Hepatocyte (in vitro differentiated cells): Measurements from ENCODE around the gene NOP56. TPM values are rescaled to one million over a fixed set of nuclear protein-coding genes. Genes with fewer than 3 reads are reported as not detected.

ENCODE experiments used
- DNase-seq: peaks from one replicate; pipeline ENCODE4 v3.0.0-alpha.2; 2016; ENCODE audit warnings: low spot score
- H2AFZ ChIP-seq: fragments of 200-600 bp; sonication (generic); 2 replicates; pipeline ENCODE4 v1.6.0; 2016; ENCODE audit warnings: antibody characterized with exemption, mild to moderate bottlenecking
- H3K27ac ChIP-seq: fragments of 200-600 bp; sonication (generic); 2 replicates; pipeline ENCODE4 v1.5.1; 2016; ENCODE audit warnings: mild to moderate bottlenecking
- H3K27me3 ChIP-seq: fragments of 200-600 bp; sonication (generic); 2 replicates; pipeline ENCODE4 v1.6.1; 2016
- H3K36me3 ChIP-seq: fragments of 200-600 bp; sonication (generic); replicated peaks from 2 replicates; pipeline ENCODE4 v1.5.1; 2016; ENCODE audit warnings: low read depth; ENCODE audit not compliant: insufficient read depth
- H3K4me1 ChIP-seq: fragments of 200-600 bp; sonication (generic); 2 replicates; pipeline ENCODE4 v1.5.1; 2016; ENCODE audit warnings: mild to moderate bottlenecking, moderate library complexity; ENCODE audit not compliant: insufficient read depth
- H3K4me2 ChIP-seq: fragments of 200-600 bp; sonication (generic); 2 replicates; pipeline ENCODE4 v1.6.0; 2016
- H3K4me3 ChIP-seq: fragments of 200-600 bp; sonication (generic); 2 replicates; pipeline ENCODE4 v1.5.1; 2016; ENCODE audit warnings: mild to moderate bottlenecking
- H3K79me2 ChIP-seq: fragments of 200-600 bp; sonication (generic); 2 replicates; pipeline ENCODE4 v1.6.0; 2017; ENCODE audit warnings: mild to moderate bottlenecking
- H3K9me2 ChIP-seq: fragments of 200-600 bp; sonication (generic); replicated peaks from 2 replicates; pipeline ENCODE4 v1.6.0; 2017; ENCODE audit warnings: mild to moderate bottlenecking; ENCODE audit not compliant: insufficient read depth
- H3K9me3 ChIP-seq: fragments of 200-600 bp; sonication (generic); 2 replicates; pipeline ENCODE4 v1.5.1; 2016; ENCODE audit warnings: low read depth, mild to moderate bottlenecking
- H4K20me1 ChIP-seq: fragments of 200-600 bp; sonication (generic); 2 replicates; pipeline ENCODE4 v1.6.0; 2016; ENCODE audit warnings: mild to moderate bottlenecking; ENCODE audit not compliant: insufficient read depth, poor library complexity, severe bottlenecking
- EZH2 ChIP-seq: fragments of 200-600 bp; sonication (generic); IDR thresholded peaks from 2 replicates; pipeline ENCODE4 v1.6.1; 2016; ENCODE audit warnings: antibody characterized with exemption, mild to moderate bottlenecking, borderline replicate concordance
- EZH2phosphoT487 ChIP-seq: fragments of 200-600 bp; sonication (generic); IDR thresholded peaks from one replicate; pipeline ENCODE4 v1.6.1; 2018; ENCODE audit warnings: antibody characterized with exemption, mild to moderate bottlenecking, low read depth, moderate library complexity; ENCODE audit not compliant: unreplicated experiment, severe bottlenecking
- WGBS: methylation state at CpG from one replicate; pipeline ENCODE4 v1.1.6; 2016; ENCODE audit warnings: low lambda C conversion rate; ENCODE audit errors: missing lambda C conversion rate; 5-methylcytosine and 5-hydroxymethylcytosine counted together
- polyA plus RNA-seq: library from polyadenylated mRNA; unstranded; fragments of >200 nt; fragmentation: Nextera tagmentation; extraction: Ambion mirVana; gene quantifications from 2 replicates; pipeline ENCODE4 v1.2.1, GENCODE V29; 2016
- total RNA-seq: library from RNA; depleted of rRNA; stranded (reverse); fragments of >200 nt; gene quantifications from 2 replicates; pipeline ENCODE4 v1.2.3, GENCODE V29; 2014
- TF ChIP-seq, protein P1 (sequence below): fragments of 200-600 bp; sonication (generic); IDR thresholded peaks from 2 replicates; pipeline ENCODE4 v1.5.1; 2016; ENCODE audit warnings: antibody characterized with exemption, mild to moderate bottlenecking; ENCODE audit not compliant: poor library complexity

Gene NOP56
- total and polyA plus RNA-seq, 2 experiments from 2014 or later = 102 to 192 TPM

DNA sequence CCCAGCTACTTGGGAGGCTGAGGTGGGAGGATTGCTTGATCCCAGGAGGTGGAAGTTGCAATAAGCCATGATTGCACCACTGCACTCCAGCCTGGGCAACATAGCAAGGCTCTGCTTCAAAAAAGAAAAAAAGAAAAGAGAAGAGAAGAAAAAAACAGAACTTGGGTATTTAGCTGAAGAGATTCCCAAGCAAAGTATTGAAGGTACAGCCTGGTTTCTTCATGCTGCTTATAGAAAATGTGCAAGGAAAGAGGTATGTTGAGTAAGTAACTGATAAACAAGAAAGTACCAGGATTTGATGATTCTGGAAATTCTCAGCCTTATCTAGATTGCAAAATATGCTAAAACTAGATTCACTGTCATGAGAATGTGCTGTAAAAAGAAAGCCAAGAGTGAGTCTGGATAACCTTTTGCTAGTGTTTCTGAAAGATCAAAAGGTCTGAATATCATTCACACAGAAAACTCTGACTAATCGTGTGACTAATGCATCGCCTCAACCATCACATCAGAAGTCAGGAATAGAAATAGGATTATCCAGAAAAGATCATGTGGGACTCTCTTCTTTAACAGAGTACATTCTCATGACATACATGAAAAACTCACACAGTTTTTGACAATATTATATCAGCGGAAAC is 32.4 kb upstream of the NOP56 start:
- H3K9me3 ChIP-seq = no peaks in the 10 kb centered on the region
- H3K79me2 ChIP-seq = no peaks in the 10 kb centered on the region
- no peak overlapping the region for H3K4me3 ChIP-seq
- H3K36me3 ChIP-seq = no peaks in the 10 kb centered on the region
- H2AFZ ChIP-seq = no peak overlapping the region
- WGBS = 82% methylated on average over 3 of the region's 3 CpGs
- TF ChIP-seq EZH2 (no peak), EZH2phosphoT487 (no peak)
- TF ChIP-seq, protein P1, sequence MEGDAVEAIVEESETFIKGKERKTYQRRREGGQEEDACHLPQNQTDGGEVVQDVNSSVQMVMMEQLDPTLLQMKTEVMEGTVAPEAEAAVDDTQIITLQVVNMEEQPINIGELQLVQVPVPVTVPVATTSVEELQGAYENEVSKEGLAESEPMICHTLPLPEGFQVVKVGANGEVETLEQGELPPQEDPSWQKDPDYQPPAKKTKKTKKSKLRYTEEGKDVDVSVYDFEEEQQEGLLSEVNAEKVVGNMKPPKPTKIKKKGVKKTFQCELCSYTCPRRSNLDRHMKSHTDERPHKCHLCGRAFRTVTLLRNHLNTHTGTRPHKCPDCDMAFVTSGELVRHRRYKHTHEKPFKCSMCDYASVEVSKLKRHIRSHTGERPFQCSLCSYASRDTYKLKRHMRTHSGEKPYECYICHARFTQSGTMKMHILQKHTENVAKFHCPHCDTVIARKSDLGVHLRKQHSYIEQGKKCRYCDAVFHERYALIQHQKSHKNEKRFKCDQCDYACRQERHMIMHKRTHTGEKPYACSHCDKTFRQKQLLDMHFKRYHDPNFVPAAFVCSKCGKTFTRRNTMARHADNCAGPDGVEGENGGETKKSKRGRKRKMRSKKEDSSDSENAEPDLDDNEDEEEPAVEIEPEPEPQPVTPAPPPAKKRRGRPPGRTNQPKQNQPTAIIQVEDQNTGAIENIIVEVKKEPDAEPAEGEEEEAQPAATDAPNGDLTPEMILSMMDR = no peak
- no peaks in the 10 kb centered on the region for H3K9me2 ChIP-seq
- H3K27me3 ChIP-seq = peaks cover 7% of the 10 kb centered on the region
- no peak overlapping the region for H3K27ac ChIP-seq
- no peaks in the 10 kb centered on the region for H4K20me1 ChIP-seq
- no peak overlapping the region for H3K4me2 ChIP-seq
- no peaks in the 10 kb centered on the region for H3K4me1 ChIP-seq
- DNase-seq = no peak

DNA sequence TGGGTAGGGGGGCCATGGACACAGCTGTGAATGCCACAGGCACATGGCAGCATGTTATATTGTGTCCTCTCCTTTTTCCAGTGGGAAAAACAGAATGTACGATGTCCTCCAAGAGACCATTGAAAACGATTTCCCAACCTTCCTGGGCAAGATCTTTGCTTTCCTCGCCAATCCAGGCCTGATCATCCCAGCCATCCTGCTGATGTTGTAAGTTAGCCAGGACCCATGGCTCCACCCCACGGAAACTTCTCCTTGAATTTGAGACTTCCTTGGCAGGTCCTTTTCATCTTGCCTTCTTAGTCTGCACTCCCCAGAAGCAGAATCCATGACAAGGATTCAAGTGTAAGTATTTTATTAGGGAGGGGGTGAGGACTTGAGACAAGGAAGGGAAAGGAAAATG is 28.2 kb upstream of the NOP56 start:
- no peaks in the 10 kb centered on the region for H4K20me1 ChIP-seq
- no peaks in the 10 kb centered on the region for H3K27me3 ChIP-seq
- 72% methylated on average over 4 of the region's 4 CpGs for WGBS
- no peak overlapping the region for H3K4me2 ChIP-seq
- no peaks in the 10 kb centered on the region for H3K9me3 ChIP-seq
- H3K9me2 ChIP-seq = no peaks in the 10 kb centered on the region
- TF ChIP-seq, protein P1 = no peak
- TF ChIP-seq EZH2 (no peak), EZH2phosphoT487 (no peak)
- H3K36me3 ChIP-seq = no peaks in the 10 kb centered on the region
- no peak overlapping the region for H2AFZ ChIP-seq
- no peak overlapping the region for H3K27ac ChIP-seq
- DNase-seq = no peak
- no peaks in the 10 kb centered on the region for H3K79me2 ChIP-seq
- no peak overlapping the region for H3K4me3 ChIP-seq
- no peaks in the 10 kb centered on the region for H3K4me1 ChIP-seq

DNA sequence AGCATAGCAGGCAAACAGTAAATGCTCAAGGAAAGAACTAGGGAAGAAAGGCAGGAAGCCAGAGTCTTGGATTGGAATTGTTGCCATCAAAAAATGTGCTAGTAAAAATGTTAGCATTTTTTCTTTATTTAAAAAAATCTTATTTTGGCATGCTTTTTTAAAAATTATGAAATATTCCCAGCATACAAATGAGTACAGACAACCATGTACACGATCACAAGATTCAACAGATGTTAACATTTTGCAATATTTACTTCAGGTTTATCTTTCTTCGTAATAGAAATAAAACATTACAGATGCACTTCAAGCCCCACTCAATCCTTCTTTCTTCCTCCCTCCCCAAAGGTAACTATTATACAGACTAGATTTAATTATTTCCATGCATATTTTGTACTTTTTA is 27.4 kb upstream of the NOP56 start:
- 35% methylated on average over 2 of the region's 2 CpGs for WGBS
- TF ChIP-seq, protein P1 = no peak
- TF ChIP-seq EZH2phosphoT487 (no peak), EZH2 (no peak)
- Histone ChIP-seq H3K9me3 (no peaks in the 10 kb centered on the region), H3K4me3 (no peak overlapping the region), H4K20me1 (no peaks in the 10 kb centered on the region), H3K4me1 (no peaks in the 10 kb centered on the region), H3K9me2 (no peaks in the 10 kb centered on the region), H3K4me2 (no peak overlapping the region), H3K36me3 (no peaks in the 10 kb centered on the region), H3K27me3 (no peaks in the 10 kb centered on the region), H3K79me2 (no peaks in the 10 kb centered on the region), H2AFZ (no peak overlapping the region), H3K27ac (no peak overlapping the region)
- no peak for DNase-seq
